GM12878 (cell line): ENCODE measurements around the gene IQGAP2. TPM values are rescaled to one million over a fixed set of nuclear protein-coding genes. Genes with fewer than 3 reads are reported as not detected.

Experiments used
- ATAC-seq: fragments of 200-7000 bp; cut with Tn5 transposase; 3 replicates; pipeline ENCODE4 v1.9.1; 2020; ENCODE audit warnings: mild to moderate bottlenecking, moderate library complexity
- BruUV-seq: library from RNA; stranded (reverse); fragments of 400-500 nt; replicated peaks from 2 replicates; lab custom pipeline; 2021; lab: Mats Ljungman, UMichigan
- CTCF ChIA-PET: fragments of 300-600 bp; sonication (Branson Sonifier 250); formaldehyde crosslinking; extraction: SDS; loops from one replicate; lab custom pipeline; 2021; ENCODE audit warnings: inconsistent platforms; lab: Yijun Ruan, JAX
- POLR2A ChIA-PET: fragments of 350-600 bp; formaldehyde crosslinking; extraction: SDS; loops from one replicate; lab custom pipeline; 2021; ENCODE audit warnings: inconsistent platforms; lab: Charles Lee
- RAD21 ChIA-PET: fragments of 300-600 bp; sonication (Branson Sonifier 250); formaldehyde crosslinking; loops from one replicate; lab custom pipeline; 2023; ENCODE audit warnings: antibody characterized with exemption; ENCODE audit not compliant: unreplicated experiment; lab: Charles Lee
- SMC1A ChIA-PET: fragments of 300-600 bp; sonication (Branson Sonifier 250); formaldehyde crosslinking; loops from one replicate; lab custom pipeline; 2023; ENCODE audit not compliant: unreplicated experiment, uncharacterized antibody; lab: Charles Lee
- DNase-seq: peaks from one replicate; pipeline ENCODE4 v3.0.0-alpha.2; 2011; ENCODE audit warnings: low read depth, low spot score
- FAIRE-seq: peaks from 3 replicates; lab custom pipeline; 2011; peaks lifted over from hg19 to GRCh38; lab: Jason Lieb, UNC
- H2AFZ ChIP-seq: 2 replicates; pipeline ENCODE4 v1.6.0; 2011; ENCODE audit warnings: low read depth, low read length, control low read depth; ENCODE audit not compliant: control insufficient read depth
- H3K27ac ChIP-seq: 2 replicates; pipeline ENCODE4 v1.5.1; 2011; ENCODE audit warnings: control low read depth; ENCODE audit not compliant: control insufficient read depth, insufficient read depth
- H3K27me3 ChIP-seq, 2 experiments: replicated peaks in 1 of 2; 2 replicates each; pipeline versions ENCODE4 v1.6.0 to v1.6.1; 2011; ENCODE audit warnings: low read length in 1 of 2; ENCODE audit not compliant: control insufficient read depth in 2 of 2, insufficient read depth in 2 of 2
- H3K36me3 ChIP-seq, 2 experiments: 2 replicates each; pipeline ENCODE4 v1.5.1; 2011; ENCODE audit warnings: low read length in 1 of 2; ENCODE audit not compliant: control insufficient read depth in 2 of 2, insufficient read depth in 2 of 2
- H3K4me1 ChIP-seq: 2 replicates; pipeline ENCODE4 v1.6.1; 2011; ENCODE audit warnings: mild to moderate bottlenecking, low read length, moderate library complexity, mixed read lengths; ENCODE audit not compliant: control insufficient read depth, insufficient read depth
- H3K4me2 ChIP-seq: 2 replicates; pipeline ENCODE4 v1.6.0; 2011; ENCODE audit warnings: control low read depth; ENCODE audit not compliant: control insufficient read depth, insufficient read depth
- H3K4me3 ChIP-seq: fragments of 200-600 bp; sonication (generic); 2 replicates; pipeline ENCODE4 v1.5.1; 2016
- H3K79me2 ChIP-seq: 2 replicates; pipeline ENCODE4 v1.6.0; 2011; ENCODE audit warnings: low read length; ENCODE audit not compliant: control insufficient read depth, insufficient read depth
- H3K9ac ChIP-seq: 2 replicates; pipeline ENCODE4 v1.8.0; 2011; ENCODE audit warnings: low read length, control low read depth, mixed read lengths; ENCODE audit not compliant: control insufficient read depth, insufficient read depth
- H3K9me3 ChIP-seq: replicated peaks from 3 replicates; pipeline ENCODE4 v1.5.1; 2011; ENCODE audit warnings: mild to moderate bottlenecking, low read length; ENCODE audit not compliant: control insufficient read depth, insufficient read depth
- H4K20me1 ChIP-seq: 2 replicates; pipeline ENCODE4 v1.6.0; 2011; ENCODE audit not compliant: control insufficient read depth, insufficient read depth
- CBFB ChIP-seq: IDR thresholded peaks from 2 replicates; pipeline ENCODE4 v1.6.1; 2016; ENCODE audit warnings: antibody characterized with exemption, low read depth
- FOS ChIP-seq: IDR thresholded peaks from 3 replicates; pipeline ENCODE4 v1.6.1; 2011; ENCODE audit warnings: borderline replicate concordance; ENCODE audit not compliant: insufficient read length; ENCODE audit errors: extremely low read depth
- HDAC6 ChIP-seq: fragments of 200-600 bp; sonication (generic); IDR thresholded peaks from one replicate; pipeline ENCODE4 v1.8.0; 2017; ENCODE audit warnings: antibody characterized with exemption; ENCODE audit not compliant: unreplicated experiment
- NFIC ChIP-seq: IDR thresholded peaks from 2 replicates; pipeline ENCODE4 v1.6.1; 2012; ENCODE audit warnings: low read depth, mild to moderate bottlenecking, inconsistent platforms, low read length, moderate library complexity
- NRF1 ChIP-seq: conservative IDR thresholded peaks from 2 replicates; pipeline ENCODE4 v1.6.1; 2011; ENCODE audit warnings: mild to moderate bottlenecking, low read depth, low read length, improper control_type of control experiment
- RELA ChIP-seq: fragments of 450-650 bp; IDR thresholded peaks from 2 replicates; pipeline ENCODE4 v1.8.0; 2014; ENCODE audit warnings: borderline replicate concordance; ENCODE audit not compliant: partially characterized antibody
- WGBS: methylation state at CpG from one replicate; pipeline ENCODE4 v1.1.6; 2016; ENCODE audit warnings: low lambda C conversion rate; ENCODE audit not compliant: insufficient replicate concordance, insufficient coverage; ENCODE audit errors: missing lambda C conversion rate; 5-methylcytosine and 5-hydroxymethylcytosine counted together
- in situ Hi-C: fragments of 300-500 bp; cut with MboI; formaldehyde crosslinking; loops from 9 replicates; pipeline ENCODE4 v1.14.3; 2018; ENCODE audit warnings: mixed read lengths
- intact Hi-C: fragments of 100-400 bp; cut with micrococcal nuclease; formaldehyde crosslinking; loops from one replicate; pipeline ENCODE4 v1.14.2; 2022; ENCODE audit not compliant: unreplicated experiment
- polyA plus RNA-seq, 11 experiments: library from polyadenylated mRNA; depleted of rRNA in 4 of 11; unstranded in 6 of 11; stranded (reverse) in 5 of 11; fragments of >200 nt; fragmentation: Nextera tagmentation in 4 of 11; fragmentation: Illumina TruSeq in 1 of 11; extraction: Ambion mirVana in 4 of 11; extraction: Trizol in 1 of 11; gene quantifications; 1 replicate in 1 of 11; 2 replicates in 10 of 11; pipeline versions ENCODE4 v1.2.1 to v1.2.3, GENCODE V29; 2011 to 2016; ENCODE audit warnings: inconsistent platforms in 2 of 11, missing spikeins in 2 of 11, low read depth in 1 of 11
- total RNA-seq, 4 experiments: library from RNA; depleted of rRNA in 3 of 4; stranded (reverse); fragments of >200 nt in 3 of 4; fragmentation: Illumina TruSeq in 1 of 4; extraction: Trizol in 1 of 4; gene quantifications; 2 replicates each; pipeline versions ENCODE4 v1.2.1 to v1.2.3, GENCODE V29; 2013 to 2021
- TF ChIP-seq, protein P1 (sequence below): fragments of 450-650 bp; IDR thresholded peaks from 2 replicates; pipeline ENCODE4 v1.6.1; 2017; ENCODE audit warnings: mild to moderate bottlenecking, moderate library complexity

IQGAP2 gene
- total and polyA plus RNA-seq, 10 of the 15 experiments (the other 5 are each of a cell fraction or from before 2014, with no cell fraction given), result 14.5 to 41.4 (median 21.8) TPM

DNA sequence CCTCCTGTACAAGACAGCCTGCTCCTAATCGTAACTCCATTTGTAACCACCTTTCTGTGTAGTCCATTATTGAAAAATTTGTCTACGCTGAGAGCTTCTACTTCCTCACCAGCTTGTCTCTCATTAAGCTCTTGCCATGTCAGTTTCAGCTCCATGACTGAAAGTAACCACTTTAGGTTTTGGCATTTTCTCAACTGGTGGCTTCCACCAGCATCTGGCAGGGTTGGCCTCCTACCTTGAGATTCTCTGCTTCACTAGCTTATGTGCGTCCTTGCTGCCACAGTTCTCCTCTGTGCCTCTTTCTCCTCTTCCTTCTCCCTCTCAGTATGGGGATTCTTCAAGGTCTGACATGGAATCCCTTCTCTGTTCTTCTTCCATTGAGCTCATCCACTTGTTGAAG, 188.3 kb downstream of the IQGAP2 start (continued):
- TF ChIP-seq, protein P1, sequence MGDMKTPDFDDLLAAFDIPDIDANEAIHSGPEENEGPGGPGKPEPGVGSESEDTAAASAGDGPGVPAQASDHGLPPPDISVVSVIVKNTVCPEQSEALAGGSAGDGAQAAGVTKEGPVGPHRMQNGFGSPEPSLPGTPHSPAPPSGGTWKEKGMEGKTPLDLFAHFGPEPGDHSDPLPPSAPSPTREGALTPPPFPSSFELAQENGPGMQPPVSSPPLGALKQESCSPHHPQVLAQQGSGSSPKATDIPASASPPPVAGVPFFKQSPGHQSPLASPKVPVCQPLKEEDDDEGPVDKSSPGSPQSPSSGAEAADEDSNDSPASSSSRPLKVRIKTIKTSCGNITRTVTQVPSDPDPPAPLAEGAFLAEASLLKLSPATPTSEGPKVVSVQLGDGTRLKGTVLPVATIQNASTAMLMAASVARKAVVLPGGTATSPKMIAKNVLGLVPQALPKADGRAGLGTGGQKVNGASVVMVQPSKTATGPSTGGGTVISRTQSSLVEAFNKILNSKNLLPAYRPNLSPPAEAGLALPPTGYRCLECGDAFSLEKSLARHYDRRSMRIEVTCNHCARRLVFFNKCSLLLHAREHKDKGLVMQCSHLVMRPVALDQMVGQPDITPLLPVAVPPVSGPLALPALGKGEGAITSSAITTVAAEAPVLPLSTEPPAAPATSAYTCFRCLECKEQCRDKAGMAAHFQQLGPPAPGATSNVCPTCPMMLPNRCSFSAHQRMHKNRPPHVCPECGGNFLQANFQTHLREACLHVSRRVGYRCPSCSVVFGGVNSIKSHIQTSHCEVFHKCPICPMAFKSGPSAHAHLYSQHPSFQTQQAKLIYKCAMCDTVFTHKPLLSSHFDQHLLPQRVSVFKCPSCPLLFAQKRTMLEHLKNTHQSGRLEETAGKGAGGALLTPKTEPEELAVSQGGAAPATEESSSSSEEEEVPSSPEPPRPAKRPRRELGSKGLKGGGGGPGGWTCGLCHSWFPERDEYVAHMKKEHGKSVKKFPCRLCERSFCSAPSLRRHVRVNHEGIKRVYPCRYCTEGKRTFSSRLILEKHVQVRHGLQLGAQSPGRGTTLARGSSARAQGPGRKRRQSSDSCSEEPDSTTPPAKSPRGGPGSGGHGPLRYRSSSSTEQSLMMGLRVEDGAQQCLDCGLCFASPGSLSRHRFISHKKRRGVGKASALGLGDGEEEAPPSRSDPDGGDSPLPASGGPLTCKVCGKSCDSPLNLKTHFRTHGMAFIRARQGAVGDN, result no peak
- TF ChIP-seq, all 136 proteins: peak for 0

DNA sequence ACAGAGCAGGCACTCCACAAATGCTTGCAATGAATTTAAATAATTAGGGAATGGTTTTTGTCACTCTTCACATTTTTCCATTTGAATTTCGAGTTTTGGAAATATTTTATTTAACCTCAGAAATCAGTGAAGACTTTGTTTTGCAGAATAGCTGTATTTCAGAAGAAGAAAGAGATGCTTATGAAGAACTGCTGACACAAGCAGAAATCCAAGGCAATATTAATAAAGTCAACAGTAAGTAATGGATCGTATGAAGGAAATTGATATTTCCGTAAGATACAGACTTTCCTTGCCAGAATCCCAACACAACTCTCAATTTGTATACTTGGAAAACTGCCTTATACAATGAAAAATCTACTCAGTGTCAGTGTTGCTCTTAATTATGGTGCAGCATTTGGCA, 189.6 kb downstream of the IQGAP2 start:
- Histone ChIP-seq H3K79me2 (no peaks in the 10 kb centered on the region), H2AFZ (no peak overlapping the region), H3K9ac (no peak overlapping the region), H3K27ac (no peak overlapping the region), H3K9me3 (no peaks in the 10 kb centered on the region), H3K4me1 (peaks cover 8% of the 10 kb centered on the region; the same call in 1 of the 2 replicates), H3K27me3 (no peaks in the 10 kb centered on the region), H4K20me1 (no peaks in the 10 kb centered on the region), H3K4me2 (no peak overlapping the region), H3K36me3 (peaks cover 0 to 2% of the 10 kb centered on the region in 2 experiments; a peak in 2 of 4 replicates), H3K4me3 (no peak overlapping the region)
- DNase-seq, result no peak
- FAIRE-seq, result no peak
- POLR2A ChIA-PET, result no interaction called here
- CTCF ChIA-PET, result interaction anchor here (1.0 to 2.1 kb wide), 3 partner anchors 8 to 184 kb away, joined by 3 to 5 read pairs (median 3); no protein-coding TSS in a partner anchor
- intact Hi-C loops (no loop called here), in situ Hi-C loops (no loop called here)
- no peak for ATAC-seq
- TF ChIP-seq NRF1, result no peak
- no peak for TF ChIP-seq RELA
- no peak for TF ChIP-seq NFIC
- TF ChIP-seq HDAC6, result no peak
- no peak for TF ChIP-seq CBFB
- TF ChIP-seq FOS, result no peak
- WGBS, result 67% methylated on average over 3 of the region's 3 CpGs
- SMC1A ChIA-PET, result interaction anchor here (1.0 to 2.2 kb wide), 2 partner anchors 10 to 51 kb away, joined by 3 to 11 read pairs; no protein-coding TSS in a partner anchor
- no TSS peak for BruUV-seq
- RAD21 ChIA-PET, result no interaction called here
